HCT116 (cell line): ENCODE data around the gene HIVEP1. TPM values are rescaled to one million over a fixed set of nuclear protein-coding genes. Genes with fewer than 3 reads are reported as not detected.

Experiments
- ATAC-seq: fragments of 200-7000 bp; cut with Tn5 transposase; 2 replicates; pipeline ENCODE4 v1.9.1; 2020; ENCODE audit warnings: mild to moderate bottlenecking, moderate library complexity
- BruUV-seq: library from RNA; stranded (reverse); fragments of 400-500 nt; replicated peaks from 2 replicates; lab custom pipeline; 2021; lab: Mats Ljungman, UMichigan
- CTCF ChIA-PET: fragments of 300-600 bp; sonication (Branson Sonifier 250); formaldehyde crosslinking; loops from one replicate; lab custom pipeline; 2021; ENCODE audit warnings: antibody characterized with exemption; lab: Charles Lee
- POLR2A ChIA-PET: fragments of 300-600, 350-600 bp; sonication (Branson Sonifier 250); formaldehyde crosslinking; loops from one replicate; lab custom pipeline; 2021; ENCODE audit warnings: antibody characterized with exemption; lab: Charles Lee
- RAD21 ChIA-PET, 2 experiments: fragments of 300-600 bp; sonication (Branson Sonifier 250); formaldehyde crosslinking; loops; one replicate each; lab custom pipeline; 2023; ENCODE audit warnings: low total read pairs in 2 of 2; ENCODE audit not compliant: uncharacterized antibody in 2 of 2, unreplicated experiment in 2 of 2, low non-redundant PET in 1 of 2; lab: Charles Lee
- DNase-seq: peaks from one replicate; pipeline ENCODE4 v3.0.0-alpha.2; 2010; ENCODE audit warnings: low read depth, low spot score
- H2AFZ ChIP-seq: fragments of 200-600 bp; shearing (Covaris generic), sonication (generic); 2 replicates; pipeline ENCODE4 v1.6.1; 2017; ENCODE audit warnings: low read depth, mixed run types, mixed read lengths, antibody characterized with exemption, low read length; ENCODE audit not compliant: poor library complexity, severe bottlenecking
- H3K27ac ChIP-seq: 2 replicates; pipeline ENCODE4 v1.5.1; 2012; ENCODE audit warnings: low read depth, low read length
- H3K27me3 ChIP-seq: fragments of 200-600 bp; sonication (generic); 2 replicates; pipeline ENCODE4 v1.6.1; 2016; ENCODE audit warnings: mixed run types, low read length, mixed read lengths; ENCODE audit not compliant: insufficient read depth
- H3K36me3 ChIP-seq, 2 experiments: fragments of 200-500 bp in 1 of 2; fragments of 200-600 bp in 1 of 2; sonication (Bioruptor generic) in 1 of 2; sonication (generic) in 1 of 2; 2 replicates each; pipeline versions ENCODE4 v1.5.1 to v1.6.1; 2014 to 2016; ENCODE audit warnings: low read length in 2 of 2, inconsistent platforms in 1 of 2, mixed read lengths in 1 of 2, mixed run types in 1 of 2; ENCODE audit not compliant: insufficient read depth in 2 of 2, control insufficient read depth in 1 of 2
- H3K4me1 ChIP-seq, 2 experiments: fragments of 200-600 bp in 1 of 2; sonication (generic) in 1 of 2; 2 replicates each; pipeline versions ENCODE4 v1.5.1 to v1.6.1; 2012 to 2017; ENCODE audit warnings: low read length in 2 of 2, inconsistent platforms in 1 of 2, mild to moderate bottlenecking in 1 of 2, mixed read lengths in 1 of 2, mixed run types in 1 of 2, moderate library complexity in 1 of 2; ENCODE audit not compliant: insufficient read depth in 2 of 2, control insufficient read depth in 1 of 2
- H3K4me2 ChIP-seq: fragments of 200-600 bp; sonication (generic); 2 replicates; pipeline ENCODE4 v1.6.1; 2017; ENCODE audit warnings: mixed run types, low read length, mixed read lengths
- H3K4me3 ChIP-seq, 2 experiments: fragments of 200-600 bp in 1 of 2; sonication (generic) in 1 of 2; replicated peaks in 1 of 2; 2 replicates each; pipeline ENCODE4 v1.5.1; 2011 to 2016; ENCODE audit warnings: low read length in 2 of 2, control low read depth in 1 of 2, low read depth in 1 of 2, mild to moderate bottlenecking in 1 of 2, mixed read lengths in 1 of 2, mixed run types in 1 of 2
- H3K79me2 ChIP-seq: fragments of 200-600 bp; sonication (generic); 2 replicates; pipeline ENCODE4 v1.6.1; 2017; ENCODE audit warnings: mild to moderate bottlenecking, mixed run types, low read length, moderate library complexity, mixed read lengths; ENCODE audit not compliant: insufficient read depth
- H3K9ac ChIP-seq: fragments of 200-600 bp; sonication (generic); 2 replicates; pipeline ENCODE4 v1.6.1; 2016; ENCODE audit warnings: low read length, mixed read lengths
- H3K9me2 ChIP-seq: fragments of 200-600 bp; sonication (generic), shearing (Covaris generic); 2 replicates; pipeline ENCODE4 v1.6.1; 2017; ENCODE audit warnings: mixed run types, mild to moderate bottlenecking, moderate library complexity; ENCODE audit not compliant: insufficient read depth
- H3K9me3 ChIP-seq, 2 experiments: fragments of 200-500 bp in 1 of 2; fragments of 200-600 bp in 1 of 2; sonication (Bioruptor generic) in 1 of 2; sonication (generic) in 1 of 2; 2 replicates each; pipeline ENCODE4 v1.6.1; 2014 to 2017; ENCODE audit warnings: low read length in 2 of 2, mixed read lengths in 2 of 2, inconsistent platforms in 1 of 2, low read depth in 1 of 2, mild to moderate bottlenecking in 1 of 2, mixed run types in 1 of 2, moderate library complexity in 1 of 2; ENCODE audit not compliant: control insufficient read depth in 1 of 2, insufficient read depth in 1 of 2
- H4K20me1 ChIP-seq: fragments of 200-600 bp; sonication (generic), shearing (Covaris generic); 2 replicates; pipeline ENCODE4 v1.6.1; 2017; ENCODE audit warnings: mixed run types, mild to moderate bottlenecking, moderate library complexity; ENCODE audit not compliant: insufficient read depth
- CBX3 ChIP-seq: IDR thresholded peaks from 2 replicates; pipeline ENCODE4 v1.6.1; 2012; ENCODE audit warnings: low read depth
- ELF1 ChIP-seq: IDR thresholded peaks from 2 replicates; pipeline ENCODE4 v1.6.1; 2012; ENCODE audit warnings: low read depth, borderline replicate concordance
- EZH2phosphoT487 ChIP-seq: fragments of 200-600 bp; IDR thresholded peaks from 2 replicates; pipeline ENCODE4 v1.6.1; 2018; ENCODE audit warnings: antibody characterized with exemption, borderline replicate concordance
- FOSL1 ChIP-seq: IDR thresholded peaks from 2 replicates; pipeline ENCODE4 v1.6.1; 2012; ENCODE audit warnings: low read depth
- RAD21 ChIP-seq: IDR thresholded peaks from 2 replicates; pipeline ENCODE4 v1.6.1; 2012; ENCODE audit warnings: low read depth, mild to moderate bottlenecking
- SIN3A ChIP-seq: IDR thresholded peaks from 2 replicates; pipeline ENCODE4 v1.6.1; 2012; ENCODE audit warnings: low read depth
- TCF7L2 ChIP-seq: IDR thresholded peaks from 2 replicates; pipeline ENCODE4 v1.7.0; 2011; ENCODE audit warnings: borderline replicate concordance, inconsistent platforms; ENCODE audit not compliant: insufficient read depth, insufficient read length; ENCODE audit errors: extremely low read depth
- ZFX ChIP-seq: fragments of 450-650 bp; IDR thresholded peaks from 2 replicates; pipeline ENCODE4 v1.6.1; 2017
- ZNF274 ChIP-seq: fragments of 200-500 bp; sonication (Bioruptor generic); IDR thresholded peaks from 2 replicates; pipeline ENCODE4 v1.6.1; 2014; ENCODE audit warnings: mild to moderate bottlenecking, low read depth, low read length, inconsistent platforms
- intact Hi-C: fragments of 100-400 bp; cut with micrococcal nuclease; formaldehyde crosslinking; loops from 2 replicates; pipeline ENCODE4 v1.10.0; 2022
- total RNA-seq: library from RNA; stranded (reverse); gene quantifications from one replicate; pipeline ENCODE4 v1.2.1, GENCODE V29; 2021; ENCODE audit not compliant: unreplicated experiment
- TF ChIP-seq, protein P1 (sequence below): IDR thresholded peaks from 2 replicates; pipeline ENCODE4 v1.6.1; 2012

The HIVEP1 gene
- total RNA-seq, 1 experiment from 2014 or later: 11.2 TPM

DNA sequence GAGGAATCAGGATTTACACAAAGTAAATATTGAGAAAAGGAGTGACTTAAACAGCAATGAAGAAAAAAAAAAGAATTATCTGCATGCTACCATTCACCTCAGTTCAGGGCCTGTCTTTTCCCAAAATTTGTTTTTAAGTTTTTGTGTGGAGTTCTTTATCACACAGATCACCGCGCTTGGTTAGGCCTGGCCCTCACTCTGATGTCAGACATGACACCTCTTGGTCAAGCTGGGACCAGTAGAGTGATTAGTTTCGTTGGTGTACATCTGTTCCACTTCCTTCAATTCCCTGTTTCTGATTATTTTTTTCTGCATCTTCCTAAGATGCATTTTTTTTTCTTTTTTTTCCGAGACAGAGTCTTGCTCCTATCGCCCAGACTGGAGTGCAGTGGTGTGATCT, 34.9 kb upstream of the HIVEP1 start (continued):
- TF ChIP-seq TCF7L2 (no peak), ELF1 (no peak)
- TF ChIP-seq, all 23 proteins: peak for 0

DNA sequence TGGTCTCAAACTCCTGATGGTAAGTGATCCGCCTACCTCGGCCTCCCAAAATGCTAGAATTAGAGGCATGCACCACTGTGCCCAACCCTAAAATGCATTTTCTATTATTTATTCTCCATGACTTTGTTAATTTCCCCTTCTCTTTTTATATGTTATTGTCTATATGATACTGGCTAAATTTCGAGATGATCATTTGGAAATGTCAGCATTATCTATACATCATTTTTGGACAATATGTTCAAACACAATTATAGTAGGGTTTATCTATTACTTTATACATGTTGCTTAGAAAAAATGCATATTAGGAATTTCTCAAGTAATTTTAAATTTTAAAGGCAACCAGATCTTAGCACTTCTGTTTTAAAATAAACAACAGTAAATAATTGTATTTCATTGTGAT, 34.4 kb upstream of the HIVEP1 start:
- DNase-seq: no peak
- no peak overlapping the region for H3K4me3 ChIP-seq
- ChIA-PET RAD21 (no interaction called here), CTCF (no interaction called here), POLR2A (no interaction called here)
- no peak for ATAC-seq
- no peak overlapping the region for H2AFZ ChIP-seq
- no peaks in the 10 kb centered on the region for H3K9me2 ChIP-seq
- H3K36me3 ChIP-seq: no peaks in the 10 kb centered on the region
- no peaks in the 10 kb centered on the region for H4K20me1 ChIP-seq
- no peaks in the 10 kb centered on the region for H3K4me1 ChIP-seq
- no peak for TF ChIP-seq SIN3A
- TF ChIP-seq, protein P1, sequence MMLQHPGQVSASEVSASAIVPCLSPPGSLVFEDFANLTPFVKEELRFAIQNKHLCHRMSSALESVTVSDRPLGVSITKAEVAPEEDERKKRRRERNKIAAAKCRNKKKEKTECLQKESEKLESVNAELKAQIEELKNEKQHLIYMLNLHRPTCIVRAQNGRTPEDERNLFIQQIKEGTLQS: no peak
- TF ChIP-seq ELF1: no peak
- no peak for TF ChIP-seq ZFX
- no peak for TF ChIP-seq CBX3
- no peak for TF ChIP-seq ZNF274
- no peak for TF ChIP-seq FOSL1
- no peak for TF ChIP-seq RAD21
- no peak for TF ChIP-seq TCF7L2
- no peak for TF ChIP-seq EZH2phosphoT487
- intact Hi-C loops: no loop called here
- BruUV-seq: no TSS peak
- no peak overlapping the region for H3K9ac ChIP-seq
- H3K9me3 ChIP-seq: no peaks in the 10 kb centered on the region
- H3K79me2 ChIP-seq: no peaks in the 10 kb centered on the region
- no peak overlapping the region for H3K4me2 ChIP-seq
- no peaks in the 10 kb centered on the region for H3K27me3 ChIP-seq
- no peak overlapping the region for H3K27ac ChIP-seq
